Activated CD8-positive, alpha-beta memory T cell treated with anti-CD3 and anti-CD28 coated beads, Interleukin-2, amount 50 U/mL, for 4 hours (primary cell): ENCODE results near the gene LYSMD2.

Experiments
- DNase-seq: peaks from one replicate; pipeline ENCODE4 v3.0.0-alpha.2; 2020

Gene LYSMD2

GRCh38 chr15:51751697-51752683 is 14.5 kb upstream of the LYSMD2 start:
- peak; percentile 18 for DNase-seq

DNA sequence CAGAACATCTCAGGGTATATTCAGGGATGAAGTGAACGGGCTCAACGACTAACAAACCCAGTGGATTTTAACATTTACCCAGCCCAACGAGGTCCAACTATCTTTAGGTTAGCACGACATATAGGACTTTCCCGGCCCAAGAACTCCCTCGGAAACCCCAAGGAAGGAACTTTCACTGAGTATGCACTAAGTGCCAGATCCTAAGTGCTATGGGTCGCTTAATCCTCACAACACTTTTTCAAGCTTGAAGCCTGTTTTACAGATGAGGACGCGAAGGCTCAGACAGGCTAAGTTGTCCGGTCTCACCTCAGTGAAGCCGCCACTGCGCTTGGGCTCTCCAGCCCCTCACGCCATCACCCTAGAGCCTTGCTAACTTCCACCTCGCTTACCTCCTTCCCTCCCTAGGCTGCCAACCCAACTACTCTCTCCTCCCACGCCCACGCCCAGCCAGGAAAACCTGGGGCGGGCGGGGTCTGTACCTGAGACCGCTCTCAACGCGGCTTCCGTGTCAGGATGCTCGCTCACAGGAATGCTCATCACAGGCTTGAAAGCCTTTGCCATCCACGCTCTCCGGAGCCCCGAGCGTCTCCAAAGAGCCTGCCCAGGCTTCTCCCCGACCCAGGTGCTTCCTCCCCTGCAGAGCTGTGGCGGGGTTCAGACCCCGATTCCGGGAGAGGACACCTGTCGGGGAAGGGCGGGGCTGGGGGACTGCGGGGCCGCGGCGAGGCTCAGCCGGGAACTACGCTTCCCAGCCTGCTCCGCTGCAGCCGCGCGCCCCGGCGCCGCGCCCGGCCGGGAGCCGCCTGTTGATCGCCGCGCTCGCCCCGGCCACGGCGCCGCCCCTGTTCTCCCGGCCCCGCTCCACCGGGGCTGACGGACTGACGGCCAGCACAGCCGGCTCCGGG is 13.6 kb upstream of the LYSMD2 start, which contains the start of gene TMOD2:
TMOD2 (plus strand) TSS at position 806 of the 905 bp plus-strand sequence. CDS start 14,845 bp downstream, outside the sequence.
- DNase-seq: peak; percentile 55

GRCh38 chr15:51750186-51750585 is 12.7 kb upstream of the LYSMD2 start:
- DNase-seq: no peak

DNA sequence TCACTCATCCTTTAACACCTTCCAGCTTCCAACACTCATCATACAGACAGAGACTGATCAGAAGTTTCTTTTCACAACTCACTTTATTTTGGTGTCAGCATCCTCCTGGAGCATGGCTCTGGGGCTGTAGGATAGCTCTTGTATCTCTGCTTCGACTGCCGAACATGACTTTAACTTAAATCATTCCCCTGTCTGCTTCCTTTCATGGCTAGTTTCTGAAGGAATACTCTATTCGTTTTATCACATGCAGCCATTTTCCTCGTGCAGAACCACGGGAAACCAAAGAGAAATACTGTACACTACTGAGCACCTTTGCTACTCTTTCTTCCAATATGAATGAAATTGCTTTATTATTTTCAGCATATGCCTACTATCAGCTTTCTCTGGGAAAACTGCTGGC is 11.9 kb upstream of the LYSMD2 start:
- DNase-seq: no peak

GRCh38 chr15:51739061-51739712 is 1.7 kb upstream of the LYSMD2 start:
- no peak for DNase-seq

GRCh38 chr15:51738553-51738952 is 1.1 kb upstream of the LYSMD2 start:
- DNase-seq: no peak

DNA sequence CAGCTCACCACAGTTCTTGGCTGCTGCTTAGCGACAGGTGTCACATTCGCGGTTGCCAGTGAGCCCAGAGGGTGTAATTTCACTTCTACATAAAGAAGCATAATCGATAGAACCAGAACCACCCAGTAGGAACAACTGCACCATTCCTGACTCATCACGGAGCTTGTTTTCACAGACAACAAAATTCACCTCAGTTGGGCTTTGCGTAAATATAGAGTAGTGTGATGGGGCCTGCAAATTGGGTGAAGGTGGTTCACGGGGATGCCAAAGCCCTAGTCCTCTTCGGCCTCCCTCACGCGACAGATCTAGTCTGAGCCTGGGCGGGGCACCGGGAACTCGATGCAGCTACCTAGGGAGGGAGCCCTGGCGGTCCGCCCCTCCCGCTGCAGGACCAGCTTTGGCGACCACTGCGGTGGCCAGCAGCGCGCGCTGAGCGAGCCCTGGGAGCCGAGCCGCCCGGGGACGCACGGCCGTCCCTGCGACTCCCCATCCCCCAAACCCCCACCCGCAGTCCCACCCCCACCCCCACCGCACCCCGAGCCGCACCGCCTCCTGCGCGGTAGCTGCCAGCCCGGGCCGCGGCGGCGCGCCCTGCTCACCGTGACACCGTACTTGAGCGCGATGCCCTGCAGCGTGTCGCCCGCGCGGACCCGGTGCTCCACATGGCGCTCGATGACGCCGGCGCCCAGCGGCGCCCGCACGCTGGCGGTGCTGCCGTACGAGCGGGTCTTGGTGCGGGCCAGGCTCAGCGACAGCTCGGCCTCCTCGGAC is 519 bp downstream of the LYSMD2 start:
- DNase-seq: peak; percentile 60

- no peak for DNase-seq
Measured at GRCh38 chr15:51736069-51736468, 1.4 kb downstream of the LYSMD2 start.

DNA sequence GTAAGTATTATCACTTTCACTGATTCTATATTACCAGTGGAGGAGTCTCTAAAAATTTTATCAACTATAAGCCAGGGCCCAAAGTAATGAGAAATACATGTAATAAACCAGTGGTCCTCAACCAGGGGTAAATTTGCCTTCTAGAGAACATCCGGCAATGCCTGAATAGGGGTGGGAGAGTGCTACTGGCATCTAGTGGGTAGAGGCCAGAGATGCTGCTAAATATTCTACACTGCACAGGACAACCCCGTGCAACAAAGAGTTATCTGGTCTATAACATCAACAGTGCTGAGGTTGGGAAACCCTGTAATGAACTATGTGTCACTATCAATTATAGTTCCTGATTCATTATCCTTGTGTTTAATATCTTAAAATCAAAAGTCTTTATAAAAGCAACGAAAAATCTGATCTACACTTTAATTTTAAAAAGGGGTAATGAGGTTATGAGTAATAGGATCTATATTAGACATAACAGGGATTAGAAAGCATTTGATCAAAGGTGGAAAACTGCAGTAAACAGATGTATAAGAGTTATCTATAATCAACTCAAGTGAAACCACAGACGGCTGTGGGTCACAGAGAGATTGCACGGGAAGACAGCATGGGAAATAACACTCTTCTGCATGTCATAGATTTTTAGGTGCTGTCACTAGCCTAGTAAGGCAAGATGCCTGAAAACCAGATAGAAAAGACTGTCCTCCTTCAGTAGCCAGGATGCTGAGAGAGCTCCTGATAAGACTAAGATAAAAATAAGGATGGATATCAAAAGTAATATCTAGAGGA is 2.0 kb downstream of the LYSMD2 start:
- peak; percentile 24 for DNase-seq

- no peak for DNase-seq
Measured at GRCh38 chr15:51732646-51733045, 4.8 kb downstream of the LYSMD2 start.

GRCh38 chr15:51731549-51732267 is 5.7 kb downstream of the LYSMD2 start:
- peak; percentile 21 for DNase-seq

GRCh38 chr15:51727141-51727897 is 10.1 kb downstream of the LYSMD2 start:
- peak; percentile 36 for DNase-seq

GRCh38 chr15:51726302-51727073 is 11.0 kb downstream of the LYSMD2 start:
- peak; percentile 54 for DNase-seq

- DNase-seq: no peak
Measured at GRCh38 chr15:51724673-51725072, 12.8 kb downstream of the LYSMD2 start.

- DNase-seq: no peak
Measured at GRCh38 chr15:51724199-51724598, 13.3 kb downstream of the LYSMD2 start.

- no peak for DNase-seq
Measured at GRCh38 chr15:51721199-51721960, 16.1 kb downstream of the LYSMD2 start.

DNA sequence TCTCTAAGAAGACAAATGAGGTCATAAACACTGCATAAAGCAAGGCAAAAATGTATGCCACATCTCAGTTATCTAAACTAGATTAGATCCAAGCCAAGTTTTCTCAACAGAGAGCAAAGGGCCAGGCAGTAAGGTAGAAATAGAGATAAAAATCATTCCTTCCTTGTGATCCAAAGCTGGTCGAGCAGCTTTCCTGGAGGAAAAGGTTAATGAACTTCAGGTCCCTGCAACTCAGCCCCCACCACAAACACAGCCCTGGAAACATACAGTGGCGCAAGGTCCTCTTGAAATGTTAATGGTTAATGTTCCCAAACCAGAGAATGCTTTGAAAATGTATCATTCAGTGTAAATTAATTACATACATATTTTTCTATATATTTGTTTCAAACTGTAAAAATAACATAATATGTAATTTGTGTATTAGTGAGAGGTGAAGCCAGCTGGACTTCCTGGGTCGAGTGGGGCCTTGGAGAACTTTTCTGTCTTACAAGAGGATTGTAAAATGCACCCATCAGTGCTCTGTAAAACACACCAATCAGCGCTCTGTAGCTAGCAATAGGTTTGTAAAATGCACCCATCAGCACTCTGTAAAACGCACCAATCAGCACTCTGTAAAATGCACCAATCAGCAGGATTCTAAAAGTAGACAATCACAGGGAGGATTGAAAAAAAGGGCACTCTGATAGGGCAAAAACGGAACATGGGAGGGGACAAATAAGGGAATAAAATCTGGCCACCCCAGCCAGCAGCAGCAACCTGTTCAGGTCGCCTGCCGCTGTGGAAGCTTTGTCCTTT is 17.1 kb downstream of the LYSMD2 start:
- DNase-seq: no peak
